WI38 (cell line): ENCODE results near the gene ALDH1A3.

Source experiments
- H3K4me3 ChIP-seq: 2 replicates; pipeline ENCODE4 v1.5.1; 2011; ENCODE audit warnings: low read depth, mild to moderate bottlenecking, control low read depth, low read length
- CTCF ChIP-seq: IDR thresholded peaks from 2 replicates; pipeline ENCODE4 v1.5.1; 2012; ENCODE audit warnings: low read depth, mild to moderate bottlenecking, control low read depth, low read length

The ALDH1A3 gene

GRCh38 chr15:100898661-100899462, 19.2 kb downstream of the ALDH1A3 start:
- no peak for TF ChIP-seq CTCF
- no peak overlapping the region for H3K4me3 ChIP-seq

GRCh38 chr15:100899601-100900000, 20.0 kb downstream of the ALDH1A3 start:
- no peak for TF ChIP-seq CTCF
- no peak overlapping the region for H3K4me3 ChIP-seq

GRCh38 chr15:100900136-100900794, 20.6 kb downstream of the ALDH1A3 start:
- no peak overlapping the region for H3K4me3 ChIP-seq
- no peak for TF ChIP-seq CTCF

DNA sequence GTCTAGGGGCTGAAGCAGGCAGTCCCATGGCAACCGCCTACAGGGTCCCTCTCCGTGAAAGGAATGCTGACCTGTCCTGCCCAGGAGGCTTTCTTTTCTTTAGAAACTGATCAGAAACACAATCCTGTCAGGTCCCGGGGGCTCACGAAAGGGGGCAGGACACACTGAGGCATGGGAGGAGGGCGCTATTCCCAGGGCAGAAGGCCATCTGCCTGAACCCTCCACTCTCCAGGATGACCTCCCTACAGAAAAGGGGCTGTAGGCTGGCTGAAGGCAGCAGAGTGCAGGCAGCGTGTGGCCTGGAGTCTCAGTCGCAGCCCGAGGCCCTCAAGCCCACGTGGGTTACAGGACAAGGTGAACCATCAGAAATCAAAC, 21.2 kb downstream of the ALDH1A3 start:
- TF ChIP-seq CTCF = no peak
- H3K4me3 ChIP-seq = no peak overlapping the region

GRCh38 chr15:100901296-100901695, 21.7 kb downstream of the ALDH1A3 start:
- H3K4me3 ChIP-seq = no peak overlapping the region
- TF ChIP-seq CTCF = no peak

DNA sequence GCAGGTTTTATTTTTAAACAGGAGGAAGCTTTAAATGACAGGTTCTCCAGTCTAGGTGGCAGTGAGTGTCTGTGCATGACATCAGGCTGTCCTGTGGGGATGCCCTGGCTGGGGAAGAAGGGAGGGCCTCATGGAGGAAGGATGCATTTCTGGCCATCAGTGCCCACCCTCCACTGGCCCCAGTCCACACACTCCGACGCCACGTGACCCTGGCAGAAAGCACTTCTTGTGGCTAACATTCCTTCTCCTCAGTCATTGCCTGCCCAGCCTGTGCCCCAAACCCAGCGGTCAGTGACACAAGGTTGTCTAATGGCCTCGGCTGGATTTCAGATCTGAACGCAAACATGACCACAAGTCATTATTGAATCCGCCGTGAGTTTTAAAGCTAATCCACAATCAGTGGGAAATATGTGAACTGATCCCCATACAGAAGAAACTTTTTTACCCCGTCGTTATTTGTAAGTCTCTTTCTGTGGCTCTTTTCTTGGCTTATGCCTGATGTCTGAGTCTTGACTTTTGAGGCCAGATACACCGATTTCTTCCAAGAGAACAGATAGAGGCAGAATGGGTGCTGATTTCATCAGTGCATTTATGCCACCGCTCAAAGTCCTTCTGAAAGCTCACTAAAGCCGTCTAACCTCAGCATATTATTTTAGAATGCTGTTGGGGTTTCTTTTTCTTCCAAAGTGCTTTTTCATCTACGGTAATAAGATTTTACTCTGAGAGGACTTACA, 22.2 kb downstream of the ALDH1A3 start:
- no peak for TF ChIP-seq CTCF
- no peak overlapping the region for H3K4me3 ChIP-seq
